ENCODE results near the gene KIFAP3.

DNA sequence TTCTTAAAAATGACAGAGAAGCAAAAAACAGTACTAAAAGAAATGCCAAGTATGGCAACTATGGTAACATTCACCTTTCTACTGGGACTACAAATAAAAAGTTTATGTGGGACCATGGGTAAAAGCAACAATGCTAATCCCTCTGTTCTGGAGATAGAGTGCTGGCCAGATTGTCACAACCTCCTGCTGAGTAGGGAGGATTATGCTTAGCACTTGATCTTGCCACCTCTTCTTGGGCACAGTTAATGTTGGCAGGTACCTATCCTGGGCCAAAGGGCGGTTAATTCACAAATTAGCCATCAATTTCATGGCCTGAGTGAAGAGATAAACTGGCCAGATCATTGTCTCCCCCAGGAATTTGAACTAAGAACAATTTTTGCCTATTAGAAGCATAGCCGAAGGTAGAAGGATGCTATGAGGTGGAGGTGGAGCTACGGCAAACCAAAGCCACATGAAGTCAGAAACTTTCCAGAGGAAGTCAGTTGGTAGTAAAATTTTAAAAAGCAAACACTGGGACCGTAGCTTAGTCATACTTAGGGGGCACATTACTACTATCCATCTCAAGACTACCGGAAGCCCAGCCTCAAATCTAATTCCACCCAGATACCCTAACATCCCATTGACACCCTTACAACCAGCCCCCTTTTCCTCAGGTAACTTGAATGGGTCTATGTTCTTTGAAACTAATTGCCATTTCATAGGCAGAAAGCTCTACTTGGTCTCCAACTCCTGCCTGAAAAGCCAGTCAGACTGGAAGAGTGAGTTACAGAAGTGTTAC, 183.5 kb downstream of the KIFAP3 start:
- TF ChIP-seq EP300 (IDR thresholded peaks at IDR 0.05) = no peak
- no peak for TF ChIP-seq POLR2A (IDR thresholded peaks at IDR 0.05)

All from upper lobe of left lung (tissue), 4 donors.